Kidney (tissue), 14 donors: ENCODE measurements around the gene FKBP11. TPM values are rescaled to one million over a fixed set of nuclear protein-coding genes. Genes with fewer than 3 reads are reported as not detected.

Experiments
- DNase-seq, 5 donors: peaks; one replicate each; pipeline ENCODE4 v3.0.0-alpha.2; 2013 to 2020
- FAIRE-seq: peaks from 2 replicates; lab custom pipeline; 2012; peaks lifted over from hg19 to GRCh38; lab: Jason Lieb, UNC
- H3K27ac ChIP-seq, 2 donors: one replicate each; pipeline ENCODE4 v1.7.0; 2013; ENCODE audit warnings: low read depth in 2 of 2, low read length in 2 of 2, inconsistent platforms in 1 of 2
- H3K27me3 ChIP-seq: one replicate; pipeline ENCODE4 v1.7.1; 2013; ENCODE audit warnings: low read length, inconsistent platforms; ENCODE audit not compliant: control insufficient read depth, insufficient read depth
- H3K36me3 ChIP-seq, 3 donors: one replicate each; pipeline versions ENCODE4 v1.7.0 to v1.7.1; 2013; ENCODE audit warnings: low read length in 3 of 3, control low read depth in 1 of 3, inconsistent platforms in 1 of 3; ENCODE audit not compliant: insufficient read depth in 3 of 3, control insufficient read depth in 2 of 3
- H3K4me1 ChIP-seq, 3 donors: one replicate each; pipeline versions ENCODE4 v1.7.0 to v1.7.1; 2013; ENCODE audit warnings: low read length in 3 of 3, inconsistent platforms in 1 of 3, low read depth in 1 of 3; ENCODE audit not compliant: control insufficient read depth in 2 of 3, insufficient read depth in 2 of 3
- H3K4me3 ChIP-seq, 3 donors: one replicate each; pipeline versions ENCODE4 v1.7.0 to v1.8.1; 2013; ENCODE audit warnings: low read length in 3 of 3, control low read depth in 1 of 3, inconsistent platforms in 1 of 3
- H3K9ac ChIP-seq, 3 donors: one replicate each; pipeline versions ENCODE4 v1.7.0 to v1.7.1; 2013; ENCODE audit warnings: low read length in 3 of 3, control low read depth in 1 of 3, inconsistent platforms in 1 of 3
- H3K9me3 ChIP-seq, 3 donors: one replicate each; pipeline versions ENCODE4 v1.7.0 to v1.7.1; 2013; ENCODE audit warnings: low read length in 3 of 3, control low read depth in 1 of 3, inconsistent platforms in 1 of 3; ENCODE audit not compliant: control insufficient read depth in 2 of 3, insufficient read depth in 1 of 3
- CTCF ChIP-seq: IDR thresholded peaks from 3 replicates; pipeline ENCODE4 v1.5.1; 2012; ENCODE audit warnings: mild to moderate bottlenecking, moderate library complexity, borderline replicate concordance; ENCODE audit not compliant: insufficient read depth; ENCODE audit errors: extremely low read depth
- intact Hi-C: fragments of 100-400 bp; cut with DNase I; formaldehyde crosslinking; loops from one replicate; pipeline ENCODE4 v1.11.1; 2022
- polyA plus RNA-seq: library from polyadenylated mRNA; stranded (reverse); fragments of 350-450 nt; fragmentation: Illumina TruSeq; extraction: RNeasy Lipid Tissue Mini Kit (QIAGEN cat#74804); gene quantifications from one replicate; pipeline ENCODE4 v1.2.3, GENCODE V29; 2014; ENCODE audit warnings: low read depth, low replicate concordance; ENCODE audit not compliant: insufficient read depth
- total RNA-seq: library from RNA; stranded (reverse); fragmentation: NEBNext Ultra II Directional; extraction: Animal tissue kit (Norgen Biotek cat#: 25700); gene quantifications from one replicate; pipeline ENCODE4 v1.2.1, GENCODE V29; 2021
- donor health status: control.
- donor health status: control.
- donor health status: control.
- donor health status: control.
- donor health status: control.
- donor health status: DM: yes; HTN: yes; CAD: no.
- donor health status: Normal renal cell carcinoma (clear cell type).

FKBP11 gene
- total and polyA plus RNA-seq, 2 donors from 2014 or later, result 20.1 to 35.3 TPM

- no peak overlapping the region for H3K4me3 ChIP-seq
- peaks cover 0 to 5% (median 2%) of the 10 kb centered on the region in 3 donors for H3K36me3 ChIP-seq
- no peak for FAIRE-seq
- H3K9me3 ChIP-seq, result no peaks in the 10 kb centered on the region
- no peak for TF ChIP-seq CTCF
- peak in 1 of 5 donors; percentile 2 for DNase-seq
- H3K4me1 ChIP-seq, result peaks cover 0 to 2% (median 0%) of the 10 kb centered on the region in 3 donors
- H3K27me3 ChIP-seq, result no peaks in the 10 kb centered on the region
- no peak overlapping the region for H3K27ac ChIP-seq
- no peak overlapping the region for H3K9ac ChIP-seq
- intact Hi-C loops, result no loop called here
Observed at GRCh38 chr12:48947727-48948126, 22.4 kb upstream of the FKBP11 start.

DNA sequence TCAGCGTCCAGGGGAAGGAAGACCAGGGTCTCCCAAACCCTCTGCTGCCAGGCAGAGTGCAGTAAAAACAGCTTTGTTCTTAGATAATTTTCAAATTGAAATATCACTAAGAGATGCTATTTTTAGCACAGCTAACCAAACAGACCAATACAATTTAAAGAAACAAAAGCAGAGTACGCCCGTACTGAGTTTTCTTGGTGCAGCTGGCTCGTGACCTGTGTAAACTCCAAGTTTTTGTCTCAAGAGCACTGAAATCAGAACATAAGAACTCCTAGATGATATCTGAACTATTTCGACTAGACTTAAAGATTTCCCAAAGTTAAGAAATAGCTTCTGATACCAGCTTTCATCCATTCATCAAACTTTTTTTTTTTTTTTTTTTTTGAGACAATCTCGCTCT is 21.7 kb upstream of the FKBP11 start:
- Histone ChIP-seq H3K27ac (no peak overlapping the region), H3K4me3 (no peak overlapping the region), H3K9ac (no peak overlapping the region), H3K36me3 (peaks cover 0 to 2% (median 0%) of the 10 kb centered on the region in 3 donors), H3K4me1 (peaks cover 0 to 2% (median 0%) of the 10 kb centered on the region in 3 donors), H3K9me3 (no peaks in the 10 kb centered on the region), H3K27me3 (no peaks in the 10 kb centered on the region)
- intact Hi-C loops, result no loop called here
- FAIRE-seq (no peak), DNase-seq (no peak)
- TF ChIP-seq CTCF, result no peak

GRCh38 chr12:48946205-48946604 is 20.9 kb upstream of the FKBP11 start:
- Histone ChIP-seq H3K9me3 (no peaks in the 10 kb centered on the region), H3K4me1 (peaks cover 0 to 2% (median 0%) of the 10 kb centered on the region in 3 donors), H3K36me3 (peaks cover 0 to 4% (median 0%) of the 10 kb centered on the region in 3 donors), H3K4me3 (no peak overlapping the region), H3K27me3 (no peaks in the 10 kb centered on the region), H3K27ac (no peak overlapping the region), H3K9ac (no peak overlapping the region)
- TF ChIP-seq CTCF, result no peak
- intact Hi-C loops, result no loop called here
- no peak for DNase-seq
- FAIRE-seq, result no peak

DNA sequence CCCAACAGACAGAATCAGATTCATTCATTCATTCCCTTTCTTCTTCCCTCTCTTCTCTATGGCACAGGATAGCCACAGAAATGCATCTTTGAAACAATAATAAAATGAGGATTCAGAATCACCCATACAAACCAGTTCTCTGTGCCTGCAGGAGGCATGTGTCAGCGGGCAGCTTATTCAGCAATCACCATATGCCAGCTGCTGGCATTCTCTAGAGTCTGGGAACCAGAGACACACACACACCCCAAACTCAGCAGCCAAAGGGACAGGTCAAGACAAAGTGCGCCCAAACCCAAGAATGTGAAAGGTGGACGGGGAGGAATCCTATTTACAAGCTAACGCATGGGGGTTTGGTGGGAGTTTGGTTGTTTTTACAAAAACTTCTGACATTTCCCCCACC is 17.9 kb upstream of the FKBP11 start:
- Histone ChIP-seq H3K4me3 (no peak overlapping the region), H3K9ac (no peak overlapping the region), H3K36me3 (peaks cover 4 to 24% (median 20%) of the 10 kb centered on the region in 3 donors), H3K27ac (no peak overlapping the region), H3K4me1 (peaks cover 0 to 2% (median 0%) of the 10 kb centered on the region in 3 donors), H3K27me3 (no peaks in the 10 kb centered on the region), H3K9me3 (no peaks in the 10 kb centered on the region)
- FAIRE-seq (no peak), DNase-seq (no peak)
- no peak for TF ChIP-seq CTCF
- intact Hi-C loops, result no loop called here
